NCI-H1105 (cell line): ENCODE data around the gene CHST12.
"Not testable (repeated sequence)": the region's sequence is repeated elsewhere in the genome, so short reads cannot be mapped to it uniquely, and the experiment has no call there.

ENCODE experiments used
- DNase-seq: peaks from one replicate; lab custom pipeline; 2025; lab: John Stamatoyannopoulos, UW

CHST12 gene

GRCh38 chr7:2378125-2378524 lies 25.3 kb upstream of the CHST12 start:
- not testable (repeated sequence) for DNase-seq

- DNase-seq = no peak
Observed at GRCh38 chr7:2379161-2379560, 24.2 kb upstream of the CHST12 start.

GRCh38 chr7:2379821-2380450 lies 23.5 kb upstream of the CHST12 start:
- DNase-seq = no peak

GRCh38 chr7:2380461-2380860 lies 22.9 kb upstream of the CHST12 start:
- no peak for DNase-seq

GRCh38 chr7:2381227-2381626 lies 22.2 kb upstream of the CHST12 start:
- no peak for DNase-seq

- no peak for DNase-seq
Observed at GRCh38 chr7:2381881-2382509, 21.4 kb upstream of the CHST12 start.

- no peak for DNase-seq
Observed at GRCh38 chr7:2383543-2384274, 19.7 kb upstream of the CHST12 start.

- DNase-seq = no peak
Observed at GRCh38 chr7:2384354-2385243, 18.8 kb upstream of the CHST12 start.

- not testable (repeated sequence) for DNase-seq
Observed at GRCh38 chr7:2386122-2386521, 17.3 kb upstream of the CHST12 start.

- DNase-seq = no peak
Observed at GRCh38 chr7:2386964-2387669, 16.3 kb upstream of the CHST12 start.

GRCh38 chr7:2387897-2388636 lies 15.3 kb upstream of the CHST12 start:
- DNase-seq = no peak

GRCh38 chr7:2388637-2388954 lies 14.8 kb upstream of the CHST12 start:
- no peak for DNase-seq

- DNase-seq = not testable (repeated sequence)
Observed at GRCh38 chr7:2390020-2390816, 13.2 kb upstream of the CHST12 start.

GRCh38 chr7:2393706-2394105 lies 9.7 kb upstream of the CHST12 start:
- DNase-seq = no peak

GRCh38 chr7:2394566-2395082 lies 8.8 kb upstream of the CHST12 start:
- DNase-seq = no peak

- no peak for DNase-seq
Observed at GRCh38 chr7:2398506-2398905, 4.9 kb upstream of the CHST12 start.

GRCh38 chr7:2399848-2400587 lies 3.4 kb upstream of the CHST12 start:
- peak; percentile 14 for DNase-seq

- DNase-seq = no peak
Observed at GRCh38 chr7:2402687-2403013, 761 bp upstream of the CHST12 start.
